H9 (cell line): ENCODE data around the gene MX2. TPM values are rescaled to one million over a fixed set of nuclear protein-coding genes. Genes with fewer than 3 reads are reported as not detected.

Experiments
- DNase-seq: peaks from one replicate; pipeline ENCODE4 v3.0.0-alpha.2; 2017
- H2AFZ ChIP-seq: one replicate; pipeline ENCODE4 v1.6.1; 2013; ENCODE audit warnings: mild to moderate bottlenecking, low read length, control low read depth, moderate library complexity
- H2AK5ac ChIP-seq: 2 replicates; pipeline ENCODE4 v1.6.1; 2013; ENCODE audit warnings: low read length, control low read depth, mixed read lengths; ENCODE audit not compliant: insufficient read length
- H2BK120ac ChIP-seq: one replicate; pipeline ENCODE4 v1.6.1; 2013; ENCODE audit warnings: low read depth, mild to moderate bottlenecking, low read length, control low read depth, inconsistent platforms; ENCODE audit not compliant: poor library complexity, severe bottlenecking
- H2BK12ac ChIP-seq: 2 replicates; pipeline ENCODE4 v1.6.1; 2013; ENCODE audit warnings: low read length, control low read depth, mixed read lengths, low read depth; ENCODE audit not compliant: insufficient read length
- H2BK15ac ChIP-seq: 2 replicates; pipeline ENCODE4 v1.6.1; 2013; ENCODE audit warnings: low read depth, low read length, control low read depth
- H2BK20ac ChIP-seq: one replicate; pipeline ENCODE4 v1.6.1; 2013; ENCODE audit warnings: low read depth, mild to moderate bottlenecking, low read length, control low read depth, inconsistent platforms; ENCODE audit not compliant: poor library complexity, severe bottlenecking
- H2BK5ac ChIP-seq: 2 replicates; pipeline ENCODE4 v1.6.1; 2013; ENCODE audit warnings: low read length, control low read depth, mixed read lengths; ENCODE audit not compliant: insufficient read length
- H3K14ac ChIP-seq: 2 replicates; pipeline ENCODE4 v1.6.1; 2013; ENCODE audit warnings: low read length, control low read depth; ENCODE audit not compliant: insufficient read depth
- H3K18ac ChIP-seq: 2 replicates; pipeline ENCODE4 v1.6.1; 2013; ENCODE audit warnings: low read depth, mild to moderate bottlenecking, mixed read lengths, low read length, control low read depth; ENCODE audit not compliant: insufficient read length
- H3K23ac ChIP-seq: 2 replicates; pipeline ENCODE4 v1.6.1; 2013; ENCODE audit warnings: low read length, control low read depth, mixed read lengths, low read depth; ENCODE audit not compliant: insufficient read length
- H3K23me2 ChIP-seq: 2 replicates; pipeline ENCODE4 v1.6.1; 2013; ENCODE audit warnings: low read depth, mild to moderate bottlenecking, mixed read lengths, low read length, control low read depth; ENCODE audit not compliant: insufficient read length, poor library complexity, severe bottlenecking
- H3K27ac ChIP-seq: 2 replicates; pipeline ENCODE4 v1.5.1; 2013; ENCODE audit warnings: low read length, control low read depth, mixed read lengths, low read depth; ENCODE audit not compliant: insufficient read length
- H3K27me3 ChIP-seq: 2 replicates; pipeline ENCODE4 v1.6.1; 2013; ENCODE audit warnings: low read length, control low read depth, inconsistent platforms; ENCODE audit not compliant: insufficient read depth
- H3K4ac ChIP-seq: 2 replicates; pipeline ENCODE4 v1.6.1; 2013; ENCODE audit warnings: low read depth, mild to moderate bottlenecking, control low read depth, inconsistent platforms, low read length, moderate library complexity
- H3K4me1 ChIP-seq: 2 replicates; pipeline ENCODE4 v1.6.1; 2013; ENCODE audit warnings: low read length, control low read depth, inconsistent platforms; ENCODE audit not compliant: insufficient read depth
- H3K4me2 ChIP-seq: 2 replicates; pipeline ENCODE4 v1.6.1; 2013; ENCODE audit warnings: low read length, control low read depth, mixed read lengths; ENCODE audit not compliant: insufficient read length, insufficient read depth
- H3K56ac ChIP-seq: 2 replicates; pipeline ENCODE4 v1.6.1; 2013; ENCODE audit warnings: low read depth, mild to moderate bottlenecking, mixed read lengths, low read length, control low read depth; ENCODE audit not compliant: insufficient read length
- H3K79me1 ChIP-seq: 2 replicates; pipeline ENCODE4 v1.6.1; 2013; ENCODE audit warnings: low read depth, mild to moderate bottlenecking, moderate library complexity, low read length, control low read depth, inconsistent platforms; ENCODE audit not compliant: insufficient read depth, poor library complexity, severe bottlenecking
- H3K79me2 ChIP-seq: 2 replicates; pipeline ENCODE4 v1.6.1; 2013; ENCODE audit warnings: low read length, control low read depth, inconsistent platforms; ENCODE audit not compliant: insufficient read depth
- H3K9ac ChIP-seq: 2 replicates; pipeline ENCODE4 v1.6.1; 2013; ENCODE audit warnings: low read length, control low read depth, mixed read lengths; ENCODE audit not compliant: insufficient read length; ENCODE audit errors: extremely low read depth
- H3K9me3 ChIP-seq: one replicate; pipeline ENCODE4 v1.6.1; 2013; ENCODE audit warnings: low read depth, low read length, inconsistent platforms; ENCODE audit not compliant: control insufficient read depth
- H3T11ph ChIP-seq: one replicate; pipeline ENCODE4 v1.6.1; 2013; ENCODE audit warnings: mild to moderate bottlenecking, low read length, control low read depth, inconsistent platforms
- H4K20me1 ChIP-seq: one replicate; pipeline ENCODE4 v1.6.1; 2013; ENCODE audit not compliant: control insufficient read depth, insufficient read length, insufficient read depth
- H4K5ac ChIP-seq: 2 replicates; pipeline ENCODE4 v1.6.1; 2013; ENCODE audit warnings: low read depth, mild to moderate bottlenecking, mixed read lengths, low read length, control low read depth; ENCODE audit not compliant: insufficient read length
- H4K8ac ChIP-seq: replicated peaks from 2 replicates; pipeline ENCODE4 v1.6.1; 2013; ENCODE audit warnings: low read length, control low read depth, mixed read lengths, low read depth; ENCODE audit not compliant: insufficient read length
- H4K91ac ChIP-seq: 2 replicates; pipeline ENCODE4 v1.6.1; 2013; ENCODE audit warnings: low read depth, mild to moderate bottlenecking, moderate library complexity, mixed read lengths, low read length, control low read depth; ENCODE audit not compliant: insufficient read length
- H3K27ac Mint-ChIP-seq, 3 experiments: 2 replicates in 2 of 3; 3 replicates in 1 of 3; pipeline ENCODE4 v1.8.0; 2020 to 2021; ENCODE audit warnings: mixed read lengths in 3 of 3, mild to moderate bottlenecking in 1 of 3, moderate library complexity in 1 of 3
- H3K27me3 Mint-ChIP-seq: 2 replicates; pipeline ENCODE4 v1.8.0; 2021; ENCODE audit warnings: low read depth, mild to moderate bottlenecking, moderate library complexity, mixed read lengths
- H3K36me3 Mint-ChIP-seq, 3 experiments: 2 replicates in 2 of 3; 3 replicates in 1 of 3; pipeline ENCODE4 v1.8.0; 2020 to 2021; ENCODE audit warnings: low read depth in 3 of 3, mixed read lengths in 3 of 3; ENCODE audit not compliant: insufficient read depth in 1 of 3
- H3K4me1 Mint-ChIP-seq, 2 experiments: 2 replicates each; pipeline ENCODE4 v1.8.0; 2020; ENCODE audit warnings: mixed read lengths in 2 of 2
- H3K4me3 Mint-ChIP-seq, 2 experiments: 2 replicates in 1 of 2; 3 replicates in 1 of 2; pipeline ENCODE4 v1.8.0; 2020 to 2021; ENCODE audit warnings: mild to moderate bottlenecking in 2 of 2, mixed read lengths in 2 of 2, moderate library complexity in 1 of 2
- H3K9me3 Mint-ChIP-seq, 2 experiments: 2 replicates in 1 of 2; 3 replicates in 1 of 2; pipeline ENCODE4 v1.8.0; 2020; ENCODE audit warnings: mild to moderate bottlenecking in 2 of 2, mixed read lengths in 2 of 2, moderate library complexity in 1 of 2
- CTCF ChIP-seq: fragments of 200-600 bp; sonication (generic); conservative IDR thresholded peaks from 3 replicates; pipeline ENCODE4 v1.8.0; 2021; ENCODE audit warnings: antibody characterized with exemption, mild to moderate bottlenecking
- WGBS: extraction: QIAGEN DNeasy Blood & Tissue Kit; methylation state at CpG from one replicate; pipeline ENCODE4 v1.1.7; 2013; ENCODE audit warnings: missing lambda C conversion rate, low lambda C conversion rate, mixed read lengths; ENCODE audit not compliant: insufficient read length; ENCODE audit errors: extremely low coverage; 5-methylcytosine and 5-hydroxymethylcytosine counted together
- total RNA-seq: library from RNA; stranded (reverse); gene quantifications from 2 replicates; pipeline ENCODE4 v1.2.1, GENCODE V29; 2021

MX2 gene
- total RNA-seq, 1 experiment from 2014 or later, result 1.8 TPM

- no peaks in the 10 kb centered on the region for H3K79me2 ChIP-seq
- H3K4ac ChIP-seq, result no peak overlapping the region
- H3K4me1 ChIP-seq, result no peaks in the 10 kb centered on the region
- no peak overlapping the region for H2AFZ ChIP-seq
- H3K18ac ChIP-seq, result no peak overlapping the region
- no peak overlapping the region for H2AK5ac ChIP-seq
- no peaks in the 10 kb centered on the region for H3K79me1 ChIP-seq
- no CpG with 5 or more reads among the region's 3 CpGs for WGBS
- Mint-ChIP-seq H3K4me3 (no peak overlapping the region), H3K36me3 (peaks cover 0 to 11% (median 6%) of the 10 kb centered on the region in 3 experiments; a peak in 4 of 7 replicates), H3K27me3 (no peaks in the 10 kb centered on the region), H3K9me3 (no peaks in the 10 kb centered on the region; a peak in 2 of 5 replicates), H3K27ac (no peak overlapping the region; a peak in 1 of 7 replicates), H3K4me1 (peaks cover 2 to 7% of the 10 kb centered on the region in 2 experiments)
- no peak overlapping the region for H4K5ac ChIP-seq
- H2BK20ac ChIP-seq, result no peak overlapping the region
- H3K9me3 ChIP-seq, result no peaks in the 10 kb centered on the region
- no peak overlapping the region for H4K91ac ChIP-seq
- no peak overlapping the region for H3K9ac ChIP-seq
- no peak overlapping the region for H4K8ac ChIP-seq
- DNase-seq, result no peak
- no peaks in the 10 kb centered on the region for H3K27me3 ChIP-seq
- H3K4me2 ChIP-seq, result no peak overlapping the region
- no peaks in the 10 kb centered on the region for H4K20me1 ChIP-seq
- H3K56ac ChIP-seq, result no peak overlapping the region
- H3K14ac ChIP-seq, result no peak overlapping the region
- H3T11ph ChIP-seq, result no peak overlapping the region
- H2BK12ac ChIP-seq, result no peak overlapping the region
- H3K23ac ChIP-seq, result no peak overlapping the region
- H3K27ac ChIP-seq, result no peak overlapping the region
- H2BK120ac ChIP-seq, result no peak overlapping the region
- H2BK5ac ChIP-seq, result no peak overlapping the region
- H2BK15ac ChIP-seq, result no peak overlapping the region
- H3K23me2 ChIP-seq, result no peaks in the 10 kb centered on the region
- no peak for TF ChIP-seq CTCF
Measured at GRCh38 chr21:41447356-41447755, 85.5 kb downstream of the MX2 start.
